ENCODE data around the gene GRB2.
"Not testable (repeated sequence)": the region's sequence is repeated elsewhere in the genome, so short reads cannot be mapped to it uniquely, and the experiment has no call there.

GRB2 gene

GRCh38 chr17:75321506-75321905 is 84.0 kb downstream of the GRB2 start:
- no peak for DNase-seq (ENCODE audit: low read depth in 2 of 2, low spot score in 1 of 2)

GRCh38 chr17:75319904-75320691 is 85.4 kb downstream of the GRB2 start:
- no peak for DNase-seq (ENCODE audit: low read depth in 2 of 2, low spot score in 1 of 2)

DNA sequence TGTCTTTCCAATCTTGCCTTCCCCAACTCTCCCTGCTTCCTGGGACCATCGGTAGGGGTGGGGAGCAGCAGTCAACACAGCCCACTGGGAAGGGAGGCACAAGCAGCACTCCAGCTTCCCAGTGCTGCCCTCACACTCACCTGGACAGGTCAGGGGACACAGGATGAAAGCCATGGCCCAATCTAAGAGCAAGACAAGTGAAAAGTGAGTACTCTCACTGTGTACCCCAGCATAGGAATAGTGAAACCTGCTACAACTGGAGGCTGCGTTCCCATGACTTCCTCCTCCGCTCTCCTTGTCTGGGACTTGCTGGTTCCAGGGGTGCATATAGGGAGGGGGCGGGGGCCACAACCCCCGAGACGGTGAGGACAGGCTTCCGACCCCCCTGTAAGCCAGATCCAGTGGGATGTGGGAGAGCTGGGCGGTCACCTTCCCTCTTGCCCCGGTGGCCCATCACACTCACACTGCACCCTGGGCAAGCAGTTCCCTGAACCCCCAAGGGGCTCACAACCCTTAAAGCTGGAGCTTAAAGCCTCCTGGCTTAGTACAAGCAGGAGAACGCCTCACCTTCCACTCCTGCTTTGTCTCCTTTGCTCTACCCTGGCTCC is 86.8 kb downstream of the GRB2 start:
- DNase-seq (ENCODE audit: low read depth in 2 of 2, low spot score in 1 of 2), result no peak

GRCh38 chr17:75318211-75318610 is 87.3 kb downstream of the GRB2 start:
- no peak for DNase-seq (ENCODE audit: low read depth in 2 of 2, low spot score in 1 of 2)

GRCh38 chr17:75317671-75318070 is 87.8 kb downstream of the GRB2 start:
- no peak for DNase-seq (ENCODE audit: low read depth in 2 of 2, low spot score in 1 of 2)

DNA sequence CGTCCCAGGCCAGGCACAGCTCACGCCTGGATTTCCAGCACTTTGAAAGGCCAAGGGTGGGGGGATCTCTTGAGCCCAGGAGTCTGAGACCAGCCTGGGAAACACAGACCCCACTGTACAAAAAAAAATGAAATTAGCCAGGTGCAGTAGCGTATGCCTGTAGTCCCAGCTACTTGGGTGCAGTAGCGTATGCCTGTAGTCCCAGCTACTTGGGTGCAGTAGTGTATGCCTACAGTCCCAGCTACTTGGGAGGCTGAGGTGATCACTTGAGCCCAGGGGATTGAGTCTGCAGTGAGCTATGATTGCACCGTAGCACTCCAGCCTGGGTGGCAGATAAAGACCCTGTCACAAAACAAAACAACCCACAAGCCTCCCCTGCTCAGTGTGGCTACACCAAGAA is 89.2 kb downstream of the GRB2 start:
- DNase-seq (ENCODE audit: low read depth in 2 of 2, low spot score in 1 of 2), result no peak

DNA sequence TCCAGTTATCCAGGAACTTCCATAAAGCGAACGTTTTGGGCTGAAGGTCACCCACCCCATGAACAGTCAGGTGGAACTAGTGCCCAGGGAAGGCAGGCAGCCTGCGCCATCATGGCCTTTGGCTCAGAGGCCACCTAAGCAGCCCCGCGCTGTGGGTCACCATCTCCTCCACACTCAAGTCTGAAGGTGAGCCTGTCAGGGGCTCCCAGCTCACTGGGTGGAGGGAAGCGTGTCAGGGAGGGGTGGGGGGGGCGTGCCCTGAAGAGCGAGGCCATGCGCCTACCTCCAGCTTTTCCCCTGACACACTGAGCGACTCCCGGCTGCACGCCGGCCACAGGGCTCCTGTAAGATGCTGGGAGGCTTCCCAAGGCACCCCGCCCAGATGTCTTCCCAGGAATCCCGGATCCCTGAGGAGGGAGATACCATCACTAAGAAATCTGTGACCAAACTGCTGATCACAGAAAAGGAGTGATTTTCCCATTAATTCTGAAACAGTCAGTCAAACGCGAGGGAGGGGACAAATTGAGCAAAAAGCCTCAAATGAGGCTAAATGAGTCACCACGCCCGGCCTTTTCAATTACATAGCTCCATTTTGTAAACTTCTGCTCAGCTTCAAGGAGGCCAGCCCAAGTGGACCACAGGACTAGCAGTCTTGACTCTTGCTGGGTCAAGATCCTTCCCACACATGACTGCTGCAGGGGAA is 89.8 kb downstream of the GRB2 start:
- DNase-seq (ENCODE audit: low read depth in 2 of 2, low spot score in 1 of 2), result no peak

DNA sequence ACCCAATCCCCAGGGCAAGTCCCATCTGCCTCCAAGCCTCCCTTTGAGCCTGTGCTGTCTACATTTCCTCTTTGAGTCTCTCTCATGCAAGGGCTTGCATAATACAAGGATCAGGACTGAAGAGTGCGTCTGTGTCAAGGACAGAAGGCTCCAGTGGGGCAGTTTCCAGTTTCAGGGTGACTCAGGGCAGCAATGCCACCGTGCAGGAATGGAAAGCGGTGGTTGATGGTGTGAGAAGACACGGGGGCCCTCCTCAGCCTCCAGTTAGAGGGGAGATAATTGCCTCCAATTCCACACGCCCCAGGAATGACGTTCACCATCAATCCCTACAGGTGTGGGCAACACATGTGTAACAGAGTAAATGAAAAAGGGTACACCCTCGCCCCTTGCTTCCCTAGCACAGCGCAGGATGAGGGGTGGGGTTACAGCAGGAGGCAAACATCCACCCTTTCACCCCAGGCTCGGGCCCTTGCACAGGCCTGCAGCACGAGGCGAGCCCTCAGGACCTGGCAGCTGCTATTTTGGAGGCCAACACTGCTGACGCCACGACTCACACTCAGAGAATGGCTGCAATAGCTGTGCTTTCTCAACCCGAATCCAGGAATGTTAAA is 91.4 kb downstream of the GRB2 start:
- no peak for DNase-seq (ENCODE audit: low read depth in 2 of 2, low spot score in 1 of 2)

DNA sequence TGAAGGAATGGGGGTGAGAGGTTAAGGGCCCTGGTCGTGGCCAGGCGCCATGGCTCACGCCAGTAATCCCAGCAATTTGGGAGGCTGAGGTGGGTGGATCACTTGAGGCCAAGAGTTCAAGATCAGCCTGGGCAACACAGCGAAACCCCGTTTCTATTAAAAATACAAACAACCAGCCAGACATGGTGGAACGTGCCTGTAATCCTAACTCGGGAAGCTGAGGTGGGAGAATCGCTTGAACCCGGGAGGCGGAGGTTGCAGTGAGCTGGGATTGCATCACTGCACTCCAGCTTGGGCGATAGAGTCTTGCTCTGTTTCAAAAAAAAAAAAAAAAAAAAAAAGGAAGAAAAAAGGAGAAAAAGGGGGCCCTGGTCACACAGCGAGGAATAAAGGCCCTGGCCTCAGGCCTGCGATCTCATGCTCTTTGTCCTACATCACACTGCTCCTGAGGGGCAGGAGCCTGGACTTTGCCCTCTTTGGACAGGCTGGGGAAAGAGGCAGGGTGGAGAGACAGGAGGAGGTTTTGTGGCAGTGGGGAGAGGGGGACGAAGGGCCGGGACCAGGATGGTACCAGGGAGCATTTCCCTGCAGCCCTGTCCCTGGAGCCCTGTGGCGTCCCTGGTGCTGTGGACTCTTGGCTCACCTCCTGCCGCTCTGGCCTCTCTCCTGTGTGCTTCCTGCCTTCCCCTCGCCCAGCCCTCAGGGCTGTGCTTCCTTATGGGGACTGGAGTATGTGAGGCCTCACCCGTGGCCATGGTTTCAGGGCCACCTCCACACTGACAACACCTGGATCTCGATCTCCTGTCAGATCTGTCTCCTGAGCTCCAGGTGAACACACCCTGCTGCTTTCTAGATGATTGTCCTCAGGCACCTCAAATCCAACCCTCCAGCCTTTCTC is 96.5 kb downstream of the GRB2 start:
- DNase-seq (ENCODE audit: low read depth in 2 of 2, low spot score in 1 of 2), result no peak

DNA sequence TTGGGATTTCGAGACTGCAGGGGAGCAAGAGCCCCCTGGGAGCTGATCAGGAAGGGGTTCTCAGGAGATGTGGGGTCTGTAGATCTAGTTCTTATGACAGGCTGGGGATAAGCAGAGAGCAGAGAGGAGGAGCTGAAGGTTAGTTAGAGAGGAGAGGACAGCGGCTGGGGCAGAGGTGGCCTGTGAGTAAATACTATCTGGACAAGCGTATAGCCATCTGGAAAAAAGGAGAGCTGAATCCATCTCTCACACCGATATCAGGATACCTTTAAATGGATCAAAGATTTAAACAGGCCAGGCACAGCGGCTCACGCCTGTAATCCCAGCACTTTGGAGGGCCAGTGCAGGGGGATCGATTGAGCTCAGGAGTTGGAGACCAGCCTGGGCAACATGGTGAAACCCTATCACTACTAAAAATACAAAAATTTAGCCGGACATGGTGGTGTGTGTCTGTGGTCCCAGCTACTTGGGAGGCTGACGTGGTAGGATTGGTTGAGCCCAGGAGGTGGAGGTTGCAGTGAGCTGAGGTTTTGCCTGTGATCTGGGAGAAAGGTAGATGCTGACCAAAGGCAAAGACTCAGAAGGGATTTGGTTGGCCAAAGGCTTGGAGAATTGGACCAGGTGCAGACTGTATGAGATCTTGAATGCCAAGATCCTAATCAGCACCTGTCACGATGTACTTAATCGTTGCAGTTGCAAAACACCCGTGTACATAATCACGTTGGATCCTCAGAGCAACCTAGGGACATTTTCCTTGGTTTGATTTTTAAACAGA is 97.3 kb downstream of the GRB2 start:
- no peak for DNase-seq (ENCODE audit: low read depth in 2 of 2, low spot score in 1 of 2)

DNA sequence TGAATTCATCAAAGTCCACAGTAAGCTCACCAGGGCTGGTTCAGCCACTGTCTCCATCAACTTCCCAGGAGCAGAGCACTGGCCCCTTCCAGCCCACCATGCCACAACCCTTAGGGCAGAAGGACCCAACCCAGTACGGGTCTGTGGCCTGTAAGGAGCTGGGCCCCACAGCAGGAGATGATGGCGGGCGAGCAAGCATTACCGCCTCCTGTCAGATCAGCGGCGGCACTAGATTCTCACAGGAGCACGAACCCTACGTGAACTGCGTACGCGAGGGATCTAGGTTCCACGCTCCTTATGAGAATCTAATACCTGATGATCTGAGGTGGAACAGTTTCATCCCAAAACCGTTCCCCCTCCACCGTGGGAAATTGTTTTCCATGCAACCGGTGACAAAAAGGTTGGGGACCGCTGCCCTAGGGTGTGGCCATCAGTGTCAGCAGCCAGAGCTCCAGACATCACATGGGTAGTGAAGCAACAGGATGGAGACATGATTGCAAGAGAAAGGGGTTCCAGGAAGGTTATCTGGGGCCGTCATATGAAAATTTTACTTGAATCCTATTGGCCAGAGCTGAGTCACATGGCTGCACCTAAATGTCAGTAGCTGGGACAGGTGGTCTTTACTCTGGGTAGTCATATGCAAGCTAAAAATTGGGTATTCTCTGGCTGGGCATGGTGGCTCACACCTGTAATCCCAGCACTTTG is 103.8 kb downstream of the GRB2 start:
- no peak for DNase-seq (ENCODE audit: low read depth in 2 of 2, low spot score in 1 of 2)

DNA sequence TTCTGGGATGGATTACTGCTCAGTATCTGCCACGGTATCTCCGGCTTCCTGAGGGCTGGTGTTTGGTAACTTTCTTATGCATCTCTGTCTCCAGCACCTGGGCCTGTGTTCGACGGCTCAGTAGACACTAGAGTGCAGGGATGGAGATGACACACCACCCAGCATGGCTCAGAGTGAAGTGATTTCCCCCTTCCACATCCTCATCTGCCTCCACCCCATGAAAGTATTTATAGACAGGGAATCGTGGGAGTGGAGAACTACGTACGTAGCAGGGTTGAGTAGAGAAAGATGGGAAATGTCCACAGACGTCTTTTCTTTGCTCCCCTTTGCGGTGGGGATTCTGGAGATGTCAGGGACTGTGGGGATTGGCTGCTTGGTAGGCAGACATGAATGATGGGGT is 104.4 kb downstream of the GRB2 start:
- DNase-seq (ENCODE audit: low read depth in 2 of 2, low spot score in 1 of 2), result no peak

DNA sequence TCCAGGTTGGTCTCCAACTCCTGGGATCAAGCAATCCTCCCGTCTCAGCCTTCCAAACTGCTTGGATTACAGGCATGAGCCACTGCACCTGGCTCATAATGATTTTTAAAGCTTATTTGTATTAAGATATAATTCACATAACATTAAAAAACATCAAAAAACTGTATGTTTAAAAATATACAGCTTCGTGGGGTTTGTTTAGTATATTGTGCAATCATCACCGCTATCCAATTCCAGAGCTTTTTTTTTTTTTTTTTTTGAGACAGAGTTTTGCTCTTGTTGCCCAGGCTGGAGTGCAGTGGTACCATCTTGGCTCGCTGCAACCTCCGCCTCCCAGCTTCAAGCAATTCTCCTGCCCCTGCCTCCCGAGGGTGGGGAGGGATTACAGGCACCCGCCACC is 105.2 kb downstream of the GRB2 start:
- DNase-seq (ENCODE audit: low read depth in 2 of 2, low spot score in 1 of 2), result no peak

GRCh38 chr17:75295201-75296158 is 110.0 kb downstream of the GRB2 start:
- no peak for DNase-seq (ENCODE audit: low read depth in 2 of 2, low spot score in 1 of 2)

- not testable (repeated sequence) for DNase-seq (ENCODE audit: low read depth in 2 of 2, low spot score in 1 of 2)
Measured at GRCh38 chr17:75292810-75293448, 112.5 kb downstream of the GRB2 start.

DNA sequence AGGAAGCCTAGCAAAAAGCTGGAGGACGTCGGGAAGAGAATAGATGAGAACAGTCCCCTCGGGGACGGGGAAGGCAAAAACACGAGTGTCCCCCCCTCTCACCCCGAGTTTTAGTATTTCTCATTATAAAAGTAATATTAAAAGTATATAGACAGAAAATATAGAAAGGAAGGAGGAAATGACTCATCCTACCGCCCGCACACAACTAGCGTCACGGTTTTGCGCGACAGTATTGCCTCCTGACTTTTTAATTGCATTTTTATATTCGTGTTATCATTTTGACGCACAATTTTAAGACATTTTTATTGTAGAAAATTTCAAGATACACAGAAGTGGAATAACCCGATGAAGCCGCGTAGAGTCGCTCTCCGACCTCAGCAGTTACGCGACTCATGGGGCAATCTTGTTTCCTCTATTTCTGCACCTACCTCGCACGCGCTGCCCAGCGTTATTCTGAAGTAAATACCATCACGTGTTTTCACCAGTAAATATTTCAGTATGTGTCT is 115.6 kb downstream of the GRB2 start:
- DNase-seq (ENCODE audit: low read depth in 2 of 2, low spot score in 1 of 2), result peak; percentile 43 to 48

DNA sequence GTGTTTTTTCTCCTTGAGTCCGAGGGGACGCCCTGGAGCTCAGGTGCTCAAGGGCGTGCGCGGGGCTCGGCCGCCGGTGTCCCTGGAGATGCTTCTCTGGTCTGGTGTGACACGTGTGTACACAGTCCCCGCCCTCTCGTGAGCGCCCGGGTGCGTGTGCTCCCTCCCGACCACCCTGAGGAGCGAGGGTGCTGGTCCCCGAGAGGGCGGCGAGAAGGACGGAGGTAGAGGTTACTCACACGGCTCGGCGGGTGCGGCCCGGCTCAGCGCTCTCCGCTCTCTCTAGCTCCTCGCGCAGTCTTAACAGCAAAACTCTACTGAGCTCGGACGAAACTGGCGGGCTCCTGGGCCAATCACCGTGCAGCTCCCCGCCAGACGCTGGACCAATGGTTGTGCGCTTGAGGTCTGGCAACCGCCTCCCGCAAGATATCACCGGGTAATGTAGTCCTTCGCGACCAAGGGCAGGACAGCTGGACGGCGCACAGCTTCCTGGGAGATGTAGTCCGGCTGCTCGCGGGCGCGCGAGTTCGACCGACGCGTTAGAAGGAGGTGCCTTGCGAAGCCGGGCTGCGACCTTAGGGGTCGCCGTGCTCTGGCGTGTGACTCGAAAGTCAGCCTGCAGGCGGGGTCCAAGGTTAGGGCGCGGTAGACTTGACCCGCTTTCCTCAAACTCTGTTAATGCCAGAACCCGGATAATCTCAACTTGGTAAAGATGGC is 116.2 kb downstream of the GRB2 start, which contains the start of gene SLC25A19:
Gene SLC25A19 (minus strand): TSS at position 319 of the 717 bp plus-strand sequence. CDS start 2,669 bp downstream, outside the sequence.
- peak; percentile 92 to 95 for DNase-seq (ENCODE audit: low read depth in 2 of 2, low spot score in 1 of 2)
